Measurements from ENCODE around the gene NRIP1.

DNA sequence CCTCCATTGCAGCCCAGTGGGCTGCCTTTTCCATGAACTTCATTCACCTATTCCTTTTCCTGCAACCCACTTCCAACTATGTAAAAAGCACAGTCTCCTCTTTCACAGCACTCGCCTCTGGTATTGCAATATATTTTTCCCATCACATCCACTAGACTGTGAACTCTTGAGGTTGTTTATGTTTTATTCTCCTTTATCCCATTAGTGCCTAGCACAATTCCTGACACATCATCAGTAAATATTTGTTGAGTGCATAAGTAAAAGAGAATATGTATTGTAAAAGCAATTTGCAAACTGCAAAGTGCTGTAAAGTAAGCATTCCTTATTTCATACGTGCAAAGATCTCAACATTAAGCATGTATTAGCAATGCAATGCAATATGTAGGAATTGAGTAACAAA, 27.9 kb upstream of the NRIP1 start:
- TF ChIP-seq, protein P1, sequence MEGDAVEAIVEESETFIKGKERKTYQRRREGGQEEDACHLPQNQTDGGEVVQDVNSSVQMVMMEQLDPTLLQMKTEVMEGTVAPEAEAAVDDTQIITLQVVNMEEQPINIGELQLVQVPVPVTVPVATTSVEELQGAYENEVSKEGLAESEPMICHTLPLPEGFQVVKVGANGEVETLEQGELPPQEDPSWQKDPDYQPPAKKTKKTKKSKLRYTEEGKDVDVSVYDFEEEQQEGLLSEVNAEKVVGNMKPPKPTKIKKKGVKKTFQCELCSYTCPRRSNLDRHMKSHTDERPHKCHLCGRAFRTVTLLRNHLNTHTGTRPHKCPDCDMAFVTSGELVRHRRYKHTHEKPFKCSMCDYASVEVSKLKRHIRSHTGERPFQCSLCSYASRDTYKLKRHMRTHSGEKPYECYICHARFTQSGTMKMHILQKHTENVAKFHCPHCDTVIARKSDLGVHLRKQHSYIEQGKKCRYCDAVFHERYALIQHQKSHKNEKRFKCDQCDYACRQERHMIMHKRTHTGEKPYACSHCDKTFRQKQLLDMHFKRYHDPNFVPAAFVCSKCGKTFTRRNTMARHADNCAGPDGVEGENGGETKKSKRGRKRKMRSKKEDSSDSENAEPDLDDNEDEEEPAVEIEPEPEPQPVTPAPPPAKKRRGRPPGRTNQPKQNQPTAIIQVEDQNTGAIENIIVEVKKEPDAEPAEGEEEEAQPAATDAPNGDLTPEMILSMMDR (IDR thresholded peaks at IDR 0.05): no peak
- TF ChIP-seq EZH2 (IDR thresholded peaks at IDR 0.05; ENCODE audit: borderline replicate concordance, insufficient read depth, low read depth, low read length, poor library complexity, severe bottlenecking): no peak

All from B cell (primary cell).